Activated T-helper 1 cell treated with Interleukin-2 at 50 U/mL for 16 hours (primary cell): ENCODE results near the gene PDZK1.
"Not testable (repeated sequence)": the region's sequence is repeated elsewhere in the genome, so short reads cannot be mapped to it uniquely, and the experiment has no call there.

ENCODE experiments used
- DNase-seq: peaks from one replicate; pipeline ENCODE4 v3.0.0-alpha.2; 2020; ENCODE audit warnings: low read depth

The PDZK1 gene

GRCh38 chr1:145710291-145711027 lies 3.3 kb upstream of the PDZK1 start:
- no peak for DNase-seq

GRCh38 chr1:145708063-145708462 lies 895 bp upstream of the PDZK1 start:
- DNase-seq: no peak

GRCh38 chr1:145706086-145706664 lies 993 bp downstream of the PDZK1 start:
- no peak for DNase-seq

GRCh38 chr1:145705622-145706021 lies 1.5 kb downstream of the PDZK1 start:
- no peak for DNase-seq

GRCh38 chr1:145702826-145703225 lies 4.3 kb downstream of the PDZK1 start:
- DNase-seq: no peak

- no peak for DNase-seq
Observed at GRCh38 chr1:145702052-145702451, 5.1 kb downstream of the PDZK1 start.

GRCh38 chr1:145701306-145701862 lies 5.8 kb downstream of the PDZK1 start:
- no peak for DNase-seq

- DNase-seq: no peak
Observed at GRCh38 chr1:145696630-145696960, 10.6 kb downstream of the PDZK1 start.

- no peak for DNase-seq
Observed at GRCh38 chr1:145695821-145696629, 11.1 kb downstream of the PDZK1 start.

GRCh38 chr1:145692785-145693443 lies 14.3 kb downstream of the PDZK1 start:
- no peak for DNase-seq

- DNase-seq: no peak
Observed at GRCh38 chr1:145690587-145691558, 16.3 kb downstream of the PDZK1 start.

GRCh38 chr1:145689922-145690321 lies 17.2 kb downstream of the PDZK1 start:
- DNase-seq: no peak

- DNase-seq: no peak
Observed at GRCh38 chr1:145688924-145689323, 18.2 kb downstream of the PDZK1 start.

- no peak for DNase-seq
Observed at GRCh38 chr1:145688328-145688727, 18.8 kb downstream of the PDZK1 start.

GRCh38 chr1:145686078-145686477 lies 21.1 kb downstream of the PDZK1 start:
- DNase-seq: not testable (repeated sequence)

GRCh38 chr1:145684858-145685257 lies 22.3 kb downstream of the PDZK1 start:
- DNase-seq: not testable (repeated sequence)

- DNase-seq: not testable (repeated sequence)
Observed at GRCh38 chr1:145673217-145673616, 34.0 kb downstream of the PDZK1 start.

- not testable (repeated sequence) for DNase-seq
Observed at GRCh38 chr1:145670995-145671745, 36.0 kb downstream of the PDZK1 start.

GRCh38 chr1:145665015-145665414 lies 42.2 kb downstream of the PDZK1 start:
- DNase-seq: not testable (repeated sequence)

GRCh38 chr1:145662502-145662901 lies 44.7 kb downstream of the PDZK1 start:
- DNase-seq: not testable (repeated sequence)
